GM23248 (cell line): ENCODE data around the gene CCSAP. TPM values are rescaled to one million over a fixed set of nuclear protein-coding genes. Genes with fewer than 3 reads are reported as not detected.
"Not testable (repeated sequence)": the region's sequence is repeated elsewhere in the genome, so short reads cannot be mapped to it uniquely, and the experiment has no call there.

Experiments used
- DNase-seq: peaks from one replicate; pipeline ENCODE4 v3.0.0-alpha.2; 2015
- H2AFZ ChIP-seq: fragments of 200-600 bp; sonication (generic); 2 replicates; pipeline ENCODE4 v1.6.1; 2016; ENCODE audit warnings: antibody characterized with exemption
- H3F3A ChIP-seq: fragments of 200-600 bp; sonication (generic); 2 replicates; pipeline ENCODE4 v1.6.1; 2016; ENCODE audit warnings: mild to moderate bottlenecking, antibody characterized with exemption, mixed run types; ENCODE audit not compliant: insufficient read depth
- H3K27ac ChIP-seq: fragments of 200-600 bp; sonication (generic); 2 replicates; pipeline ENCODE4 v1.5.1; 2016; ENCODE audit warnings: mild to moderate bottlenecking
- H3K27me3 ChIP-seq: fragments of 200-600 bp; sonication (generic); replicated peaks from 2 replicates; pipeline ENCODE4 v1.6.1; 2016; ENCODE audit warnings: mild to moderate bottlenecking; ENCODE audit not compliant: insufficient read depth
- H3K36me3 ChIP-seq: fragments of 200-600 bp; sonication (generic); 2 replicates; pipeline ENCODE4 v1.6.1; 2016; ENCODE audit warnings: low read depth, mild to moderate bottlenecking
- H3K4me1 ChIP-seq: fragments of 200-600 bp; sonication (generic); 2 replicates; pipeline ENCODE4 v1.6.1; 2016; ENCODE audit warnings: mild to moderate bottlenecking; ENCODE audit not compliant: insufficient read depth
- H3K4me2 ChIP-seq: fragments of 200-600 bp; sonication (generic); one replicate; pipeline ENCODE4 v1.6.1; 2016; ENCODE audit warnings: mild to moderate bottlenecking; ENCODE audit not compliant: unreplicated experiment
- H3K4me3 ChIP-seq: fragments of 200-600 bp; sonication (generic); 2 replicates; pipeline ENCODE4 v1.5.1; 2016; ENCODE audit warnings: mild to moderate bottlenecking
- H3K79me2 ChIP-seq: fragments of 200-600 bp; sonication (generic); 2 replicates; pipeline ENCODE4 v1.6.1; 2016; ENCODE audit warnings: mild to moderate bottlenecking; ENCODE audit not compliant: insufficient read depth
- H3K9ac ChIP-seq: fragments of 200-600 bp; sonication (generic); 2 replicates; pipeline ENCODE4 v1.6.1; 2016; ENCODE audit warnings: mild to moderate bottlenecking
- H3K9me2 ChIP-seq: fragments of 200-600 bp; sonication (generic); 2 replicates; pipeline ENCODE4 v1.6.1; 2016; ENCODE audit warnings: mixed run types, mild to moderate bottlenecking, moderate library complexity; ENCODE audit not compliant: insufficient read depth
- H3K9me3 ChIP-seq: fragments of 200-600 bp; sonication (generic); one replicate; pipeline ENCODE4 v1.6.1; 2017; ENCODE audit warnings: low read depth
- H4K20me1 ChIP-seq: fragments of 200-600 bp; sonication (generic); 2 replicates; pipeline ENCODE4 v1.6.0; 2016; ENCODE audit not compliant: insufficient read depth
- EZH2 ChIP-seq: fragments of 200-600 bp; sonication (generic); IDR thresholded peaks from 2 replicates; pipeline ENCODE4 v1.6.1; 2018; ENCODE audit warnings: antibody characterized with exemption, mild to moderate bottlenecking; ENCODE audit not compliant: insufficient read depth, poor library complexity, severe bottlenecking
- EZH2phosphoT487 ChIP-seq: fragments of 200-600 bp; sonication (generic); IDR thresholded peaks from 2 replicates; pipeline ENCODE4 v1.6.1; 2018; ENCODE audit warnings: antibody characterized with exemption, moderate library complexity, mild to moderate bottlenecking, low read depth; ENCODE audit not compliant: insufficient read depth
- WGBS, 2 experiments: methylation state at CpG; one replicate each; pipeline ENCODE4 v1.1.6; 2015 to 2017; ENCODE audit warnings: low lambda C conversion rate in 2 of 2, low coverage in 1 of 2; ENCODE audit errors: missing lambda C conversion rate in 2 of 2; 5-methylcytosine and 5-hydroxymethylcytosine counted together
- in situ Hi-C: fragments of 300-500 bp; cut with MboI; formaldehyde crosslinking; loops from 2 replicates; pipeline ENCODE4 v1.15.0; 2020
- polyA plus RNA-seq: library from polyadenylated mRNA; unstranded; fragments of >200 nt; fragmentation: Nextera tagmentation; extraction: Ambion mirVana; gene quantifications from 2 replicates; pipeline ENCODE4 v1.2.1, GENCODE V29; 2016
- total RNA-seq: library from RNA; depleted of rRNA; stranded (reverse); fragments of >200 nt; shearing (Covaris generic); gene quantifications from 2 replicates; pipeline ENCODE4 v1.2.3, GENCODE V29; 2014

CCSAP gene
- total and polyA plus RNA-seq, 2 experiments from 2014 or later: 3.4 to 7.8 TPM

DNA sequence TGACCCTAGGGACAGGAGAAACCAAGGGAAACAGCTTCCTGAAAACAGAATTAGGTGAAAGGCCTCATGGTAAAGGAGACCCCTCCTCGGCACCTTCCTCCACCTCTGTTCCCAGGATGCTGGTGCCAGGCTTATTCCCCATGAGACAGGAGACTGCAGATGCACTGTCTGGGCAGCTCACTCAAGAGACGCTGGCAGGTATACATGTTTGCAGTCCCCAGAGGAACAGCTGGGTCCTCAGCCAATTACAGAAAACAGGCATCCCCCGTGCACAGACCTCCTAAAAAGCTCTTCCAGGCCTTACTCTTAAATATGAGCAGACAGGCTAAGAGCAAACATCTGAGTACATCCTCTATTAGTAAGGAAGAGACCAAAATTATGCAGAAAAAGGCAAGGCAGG, 6.5 kb downstream of the CCSAP start:
- Histone ChIP-seq H3K27ac (no peak overlapping the region), H3K9me3 (no peaks in the 10 kb centered on the region), H3K36me3 (no peaks in the 10 kb centered on the region), H3K79me2 (peaks cover 46% of the 10 kb centered on the region), H4K20me1 (no peaks in the 10 kb centered on the region), H3K9me2 (no peaks in the 10 kb centered on the region), H2AFZ (no peak overlapping the region), H3K4me2 (no peak overlapping the region), H3K4me1 (0 out of 2 replicates have a peak, but pooled peaks cover 3% of the 10 kb centered on the region), H3K27me3 (no peaks in the 10 kb centered on the region), H3F3A (no peaks in the 10 kb centered on the region), H3K9ac (no peak overlapping the region), H3K4me3 (no peak overlapping the region)
- in situ Hi-C loops: no loop called here
- DNase-seq: no peak
- WGBS, 2 experiments: 68 to 83% methylated on average over 3 of the region's 3 CpGs
- TF ChIP-seq EZH2phosphoT487 (no peak), EZH2 (no peak)

DNA sequence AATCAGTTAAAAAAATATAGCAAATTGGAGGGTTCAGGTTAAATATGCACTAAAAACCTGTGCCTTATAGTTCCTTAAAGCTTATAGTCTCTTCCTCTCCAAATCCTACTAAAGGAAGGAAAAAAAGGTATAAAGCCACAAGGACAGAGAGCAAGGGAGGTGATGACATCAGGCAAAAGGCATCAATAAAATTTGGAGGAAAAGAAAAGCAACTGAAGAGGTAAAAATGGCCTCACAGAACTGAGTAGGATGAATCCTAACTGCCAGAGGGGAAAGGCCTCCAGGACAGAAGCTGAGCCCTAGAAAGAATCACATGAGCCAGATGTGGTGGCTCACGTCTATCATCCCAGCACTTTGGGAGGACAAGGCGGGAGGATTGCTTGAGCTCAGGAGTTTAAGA, 8.1 kb downstream of the CCSAP start:
- H3K27me3 ChIP-seq: no peaks in the 10 kb centered on the region
- H3K27ac ChIP-seq: no peak overlapping the region
- H3K9me3 ChIP-seq: no peaks in the 10 kb centered on the region
- no peak overlapping the region for H3K4me3 ChIP-seq
- H3K9ac ChIP-seq: no peak overlapping the region
- H4K20me1 ChIP-seq: no peaks in the 10 kb centered on the region
- in situ Hi-C loops: no loop called here
- H3K4me1 ChIP-seq: no peaks in the 10 kb centered on the region
- H3K9me2 ChIP-seq: no peaks in the 10 kb centered on the region
- H3K36me3 ChIP-seq: no peaks in the 10 kb centered on the region
- no peaks in the 10 kb centered on the region for H3F3A ChIP-seq
- H3K4me2 ChIP-seq: no peak overlapping the region
- TF ChIP-seq EZH2 (no peak), EZH2phosphoT487 (no peak)
- 97 to 100% methylated on average over 2 of the region's 2 CpGs for WGBS, 2 experiments
- no peak overlapping the region for H2AFZ ChIP-seq
- H3K79me2 ChIP-seq: peaks cover 34% of the 10 kb centered on the region
- no peak for DNase-seq

DNA sequence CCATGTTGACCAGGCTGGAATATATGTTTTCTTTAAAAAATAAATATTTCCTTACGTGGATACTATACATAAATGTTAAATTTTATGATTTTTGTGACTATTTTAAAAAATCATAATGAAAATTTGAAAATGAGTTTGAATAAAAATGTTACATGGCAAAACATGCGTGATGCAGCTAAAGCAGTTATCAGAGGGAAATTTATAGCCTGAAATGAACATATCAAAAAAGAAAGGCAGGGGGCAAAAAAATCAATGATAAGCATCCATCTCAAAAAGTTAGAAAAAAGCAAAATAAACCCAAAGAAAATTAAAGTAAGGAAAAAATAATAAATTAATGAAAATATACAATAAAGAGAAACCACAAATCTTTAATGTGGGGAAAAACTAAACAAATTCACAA, 8.6 kb downstream of the CCSAP start:
- Histone ChIP-seq H3K4me1 (no peaks in the 10 kb centered on the region), H3K9ac (no peak overlapping the region), H3K9me2 (no peaks in the 10 kb centered on the region), H4K20me1 (no peaks in the 10 kb centered on the region), H3F3A (no peaks in the 10 kb centered on the region), H3K9me3 (no peaks in the 10 kb centered on the region), H2AFZ (no peak overlapping the region), H3K4me3 (no peak overlapping the region), H3K4me2 (no peak overlapping the region), H3K27ac (no peak overlapping the region), H3K79me2 (peaks cover 29% of the 10 kb centered on the region), H3K36me3 (no peaks in the 10 kb centered on the region), H3K27me3 (no peaks in the 10 kb centered on the region)
- in situ Hi-C loops: no loop called here
- no peak for DNase-seq
- TF ChIP-seq EZH2phosphoT487 (no peak), EZH2 (no peak)
- WGBS, 2 experiments: 92 to 96% methylated on average over 2 of the region's 2 CpGs

DNA sequence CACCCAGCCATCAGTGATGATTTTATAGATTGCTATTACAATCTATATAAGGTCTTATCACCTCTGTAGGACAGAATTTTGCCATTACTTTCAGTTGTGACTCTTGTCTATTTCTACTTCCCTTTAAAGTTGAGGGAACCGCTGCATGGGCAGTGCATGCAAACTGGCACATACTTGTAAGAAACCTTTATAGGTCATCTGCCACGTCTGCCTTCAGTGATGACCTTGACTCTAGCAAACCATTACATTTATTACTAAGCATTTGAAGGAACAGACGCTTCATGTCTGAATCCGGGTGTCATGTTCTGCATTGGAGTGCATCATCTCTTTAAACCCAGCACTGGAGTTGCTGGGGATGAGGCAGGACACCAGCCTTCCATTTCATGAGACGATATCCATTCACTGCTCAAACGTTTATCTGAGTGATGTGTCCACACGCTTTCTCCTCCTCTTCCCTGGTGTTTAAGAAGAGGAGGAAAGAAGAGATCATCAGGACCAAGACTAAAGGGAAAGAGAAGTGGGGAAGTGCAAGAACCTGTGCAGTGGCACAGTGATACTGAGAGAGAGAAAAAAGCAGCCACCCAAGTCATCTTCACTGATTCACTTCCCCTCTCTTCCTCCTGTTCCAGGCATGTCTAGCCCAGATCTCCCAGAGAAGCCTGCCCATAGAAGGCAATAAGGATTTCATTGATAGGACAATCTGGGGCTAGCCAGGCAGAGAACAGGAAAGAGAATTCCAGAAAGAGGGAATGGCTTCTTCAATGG, 14.1 kb downstream of the CCSAP start:
- Histone ChIP-seq H3K4me3 (no peak overlapping the region), H4K20me1 (no peaks in the 10 kb centered on the region), H2AFZ (no peak overlapping the region), H3K9me3 (no peaks in the 10 kb centered on the region), H3K27me3 (no peaks in the 10 kb centered on the region), H3K9me2 (no peaks in the 10 kb centered on the region), H3K36me3 (peaks cover 3% of the 10 kb centered on the region; the same call in 1 of the 2 replicates), H3K79me2 (no peaks in the 10 kb centered on the region), H3K9ac (no peak overlapping the region), H3K27ac (no peak overlapping the region), H3F3A (no peaks in the 10 kb centered on the region), H3K4me2 (no peak overlapping the region), H3K4me1 (no peaks in the 10 kb centered on the region)
- in situ Hi-C loops: no loop called here
- no peak for DNase-seq
- TF ChIP-seq EZH2phosphoT487 (no peak), EZH2 (no peak)
- 93 to 99% methylated on average over 7 of the region's 7 CpGs for WGBS, 2 experiments

DNA sequence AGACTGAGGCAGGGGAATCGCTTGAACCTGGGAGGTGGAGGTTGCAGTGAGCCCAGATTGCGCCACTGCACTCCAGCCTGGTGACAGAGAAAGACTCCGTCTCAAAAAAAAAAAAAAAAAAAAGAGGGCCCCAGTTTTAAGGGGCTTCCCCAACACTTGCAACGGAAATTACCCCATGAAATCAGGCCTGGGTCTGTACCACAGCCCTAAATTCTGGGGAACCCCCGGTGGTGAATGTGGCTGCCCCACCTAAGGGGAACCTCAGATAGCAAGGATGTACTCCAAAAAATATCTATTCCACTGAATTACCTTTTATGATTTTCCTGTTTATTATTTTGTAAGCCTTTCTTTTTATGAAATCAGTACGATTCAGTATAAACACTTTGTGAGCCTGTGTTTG, 15.1 kb downstream of the CCSAP start:
- H3F3A ChIP-seq, H3K4me1 ChIP-seq, H2AFZ ChIP-seq, H3K9ac ChIP-seq, H3K9me2 ChIP-seq, in situ Hi-C loops, H3K27me3 ChIP-seq, H3K4me3 ChIP-seq, H3K9me3 ChIP-seq, H3K27ac ChIP-seq, H3K4me2 ChIP-seq, H3K79me2 ChIP-seq, DNase-seq, H4K20me1 ChIP-seq: not testable (repeated sequence)
- 95 to 99% methylated on average over 4 to 6 of the region's 6 CpGs for WGBS, 2 experiments
- H3K36me3 ChIP-seq: peaks cover 12% of the 10 kb centered on the region; the same call in 1 of the 2 replicates
